HG02943 (cell line): ENCODE measurements around the gene FTSJ1.

Experiments used
- ATAC-seq: cut with Tn5 transposase; IDR thresholded peaks from one replicate; pipeline ENCODE4 v1.9.1; 2021; ENCODE audit warnings: mild to moderate bottlenecking, low read depth, moderate library complexity; ENCODE audit not compliant: unreplicated experiment

FTSJ1 gene

DNA sequence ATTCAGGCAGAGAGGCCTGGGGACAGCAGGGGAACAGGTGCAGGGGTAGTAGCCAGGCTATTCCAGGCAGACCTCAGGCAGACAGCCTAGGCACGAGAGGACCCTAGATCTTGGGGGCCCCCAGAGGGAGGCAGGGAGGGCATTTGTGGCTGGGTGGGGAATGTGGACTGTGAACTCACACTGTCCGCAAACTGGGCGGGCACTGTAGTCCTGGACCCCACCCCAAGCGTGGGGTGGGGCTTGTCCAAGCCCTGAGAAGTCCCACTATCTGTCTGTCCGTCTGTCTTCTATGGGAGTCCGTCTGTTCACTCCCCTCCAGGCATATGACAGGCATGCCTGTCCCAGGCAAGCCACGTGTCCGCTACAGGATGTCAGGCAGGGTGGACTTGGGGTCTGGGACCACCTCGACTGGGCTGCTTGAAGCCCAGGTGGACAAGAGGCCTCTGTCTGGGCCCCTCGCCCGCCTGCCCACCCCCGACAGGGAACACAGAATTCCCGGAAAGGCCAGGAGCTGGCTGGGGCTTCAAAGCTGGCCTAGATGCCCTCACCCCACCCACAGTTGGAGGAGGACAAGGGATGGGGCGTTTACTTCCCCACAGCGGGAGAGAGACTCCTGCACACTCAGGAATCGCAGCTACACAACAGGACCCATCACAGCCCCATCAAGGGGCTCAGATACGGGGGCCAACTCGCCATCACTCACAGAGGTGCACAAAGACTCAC, 5.7 kb upstream of the FTSJ1 start, which contains the start of gene SLC38A5:
SLC38A5 (minus strand) TSS at position 151 of the 723 bp plus-strand sequence. CDS start 2,336 bp downstream, outside the sequence.
- ATAC-seq: no peak

DNA sequence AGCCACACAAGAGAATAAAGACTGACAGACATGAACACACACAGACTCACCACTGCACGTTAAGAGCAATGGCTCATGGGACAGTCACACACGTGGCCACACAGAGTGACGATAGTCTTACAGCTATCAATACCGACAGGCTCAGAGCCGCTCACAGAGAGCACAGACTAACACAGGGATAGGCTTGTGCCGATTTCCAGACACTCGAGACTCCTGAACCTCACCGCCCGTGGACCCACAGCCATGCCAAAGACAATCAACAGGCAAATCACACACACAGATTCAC, 5.2 kb upstream of the FTSJ1 start:
- no peak for ATAC-seq

DNA sequence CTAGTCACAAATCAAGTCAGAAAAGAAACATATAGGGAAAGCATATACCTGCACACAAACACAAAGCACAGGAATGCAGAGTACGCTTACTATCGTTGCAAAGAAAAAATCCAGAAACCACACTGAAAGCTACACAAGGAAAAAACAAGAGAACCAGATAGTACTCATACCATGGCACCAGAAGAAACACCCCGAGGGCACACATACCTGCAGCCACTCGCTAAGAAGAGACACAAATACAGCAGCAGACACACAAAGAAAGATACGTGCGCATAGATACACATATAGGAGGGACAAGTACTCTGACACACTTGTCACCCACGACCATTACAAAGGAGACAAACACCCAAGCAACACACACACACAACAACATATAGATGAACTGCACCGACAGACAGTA, 4.5 kb upstream of the FTSJ1 start:
- no peak for ATAC-seq

DNA sequence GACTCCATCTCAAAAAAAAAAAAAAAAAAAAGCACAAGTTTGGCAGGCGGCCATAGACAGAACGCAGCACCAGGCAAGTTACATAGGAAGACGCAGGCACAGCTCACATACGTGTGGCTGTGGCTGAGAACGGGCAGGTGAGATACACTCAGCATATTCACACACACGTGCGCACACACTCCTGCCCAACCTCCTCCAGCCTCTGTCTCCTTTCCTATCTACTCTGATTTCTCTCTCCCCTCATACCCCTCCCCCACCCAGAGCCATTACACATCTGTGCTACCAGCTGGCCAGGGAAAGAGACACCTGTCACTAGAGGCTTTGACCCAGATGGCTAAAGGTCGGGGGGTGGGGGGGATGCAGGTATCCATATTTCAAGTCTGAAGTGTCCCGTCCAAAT, 3.8 kb upstream of the FTSJ1 start:
- no peak for ATAC-seq

DNA sequence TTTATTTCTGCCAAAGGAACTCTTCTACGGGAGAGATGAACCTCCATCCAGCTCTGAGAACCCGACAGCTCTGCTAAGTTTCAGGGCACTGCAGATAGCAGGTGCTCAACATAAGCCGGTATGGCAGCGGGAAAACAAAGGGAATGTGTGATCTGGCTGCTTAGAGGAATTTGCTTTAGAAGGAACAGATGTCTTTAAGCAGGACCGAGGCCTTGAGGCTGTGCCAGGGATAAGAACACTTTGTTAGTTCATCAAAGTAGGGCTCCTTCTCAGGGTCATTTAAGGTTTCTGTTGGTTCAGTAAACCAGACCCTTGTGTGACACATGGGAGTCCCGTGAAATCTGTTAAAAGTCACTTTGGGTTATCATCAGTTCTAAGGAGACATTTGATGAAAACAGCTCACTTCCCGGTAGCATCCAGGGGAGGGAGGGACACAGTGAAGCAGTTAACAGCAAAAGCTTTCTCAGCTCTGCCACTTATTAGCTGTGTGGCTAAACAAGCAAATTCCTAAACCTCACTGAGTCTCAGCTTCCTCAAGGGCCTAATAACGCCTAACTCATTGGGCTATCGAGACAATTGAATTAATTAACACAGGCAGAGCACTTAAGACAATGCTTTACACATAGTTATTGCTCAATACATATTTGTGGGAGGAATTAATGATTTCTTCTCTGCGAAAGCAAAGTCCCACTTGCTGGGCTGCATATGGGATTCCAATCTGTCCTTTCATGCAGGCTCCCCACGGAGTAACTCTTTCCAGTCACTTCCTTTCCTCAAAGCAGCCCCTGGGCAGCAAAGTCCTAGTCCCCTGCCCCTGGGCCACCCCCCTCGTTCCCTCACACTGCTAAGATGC, 2.9 kb upstream of the FTSJ1 start:
- no peak for ATAC-seq

DNA sequence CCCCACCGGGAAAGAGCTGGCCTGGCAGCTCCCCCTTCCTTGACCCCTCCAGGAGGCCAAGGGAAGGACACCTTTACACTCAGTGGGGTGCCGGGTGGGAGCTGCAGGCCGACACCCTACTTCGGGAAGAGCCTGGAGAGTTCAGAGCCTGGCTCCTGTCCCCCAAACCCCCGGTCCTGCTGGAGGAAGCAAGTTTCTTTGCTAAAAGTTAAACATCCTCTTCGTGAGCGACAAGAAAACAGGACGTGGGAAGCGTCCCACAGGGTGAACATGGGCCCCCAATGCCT, 2.4 kb upstream of the FTSJ1 start:
- ATAC-seq: no peak

DNA sequence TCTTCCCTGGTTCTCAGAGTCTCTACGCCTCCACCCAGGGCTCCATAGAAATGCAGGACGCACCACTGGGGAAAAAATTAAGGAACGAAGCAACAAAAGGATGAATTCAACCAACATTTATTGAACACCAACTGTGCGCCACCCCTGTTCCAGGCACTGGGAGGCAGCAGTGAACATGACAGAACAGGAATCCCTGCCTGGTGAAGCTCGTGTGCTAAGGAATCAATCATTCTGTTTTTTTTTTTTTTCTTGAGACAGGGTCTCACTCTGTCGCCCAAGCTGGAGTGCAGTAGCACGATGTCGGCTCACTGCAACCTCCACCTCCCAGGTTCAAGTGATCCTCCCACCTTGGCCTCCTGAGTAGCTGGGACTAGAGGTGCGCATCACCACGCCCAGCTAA, 1.9 kb upstream of the FTSJ1 start:
- no peak for ATAC-seq

DNA sequence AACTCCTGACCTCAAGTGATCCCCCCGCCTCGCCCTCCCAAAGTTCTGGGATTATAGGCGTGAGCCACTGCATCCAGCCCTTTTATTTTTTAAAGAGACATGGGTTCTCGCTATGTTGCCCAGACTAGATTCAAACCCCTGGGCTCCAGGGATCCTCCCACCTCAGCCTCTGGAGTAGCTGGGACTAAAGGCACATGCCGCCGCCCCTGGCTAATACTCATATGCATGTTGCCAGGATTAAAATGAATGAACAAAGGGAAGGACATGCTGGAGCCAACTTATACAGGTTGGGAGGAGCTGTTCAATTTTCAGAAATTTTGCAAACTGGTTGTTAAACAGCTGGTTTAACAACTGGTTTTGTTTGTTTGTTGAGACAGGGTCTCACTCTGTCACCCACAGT, 1.4 kb upstream of the FTSJ1 start:
- ATAC-seq: no peak

DNA sequence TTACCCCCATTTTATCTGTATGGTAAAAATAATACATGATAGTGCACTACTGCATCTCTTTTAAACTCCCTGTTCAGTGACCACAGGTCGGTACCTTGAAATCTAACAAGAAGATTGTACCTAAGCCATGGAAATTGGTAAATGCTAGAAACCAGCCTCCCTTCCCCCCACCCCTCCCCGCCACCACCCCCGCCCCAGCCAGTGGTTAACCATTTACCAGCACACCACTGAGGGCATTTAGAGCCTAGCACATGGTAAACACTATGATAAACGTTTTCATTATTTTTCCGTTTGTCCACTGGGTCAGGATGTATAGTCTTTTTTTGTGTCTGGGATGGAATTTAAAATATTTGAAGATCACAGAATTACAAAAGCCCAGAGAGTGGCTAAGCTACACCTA, 703 bp upstream of the FTSJ1 start:
- ATAC-seq: no peak

DNA sequence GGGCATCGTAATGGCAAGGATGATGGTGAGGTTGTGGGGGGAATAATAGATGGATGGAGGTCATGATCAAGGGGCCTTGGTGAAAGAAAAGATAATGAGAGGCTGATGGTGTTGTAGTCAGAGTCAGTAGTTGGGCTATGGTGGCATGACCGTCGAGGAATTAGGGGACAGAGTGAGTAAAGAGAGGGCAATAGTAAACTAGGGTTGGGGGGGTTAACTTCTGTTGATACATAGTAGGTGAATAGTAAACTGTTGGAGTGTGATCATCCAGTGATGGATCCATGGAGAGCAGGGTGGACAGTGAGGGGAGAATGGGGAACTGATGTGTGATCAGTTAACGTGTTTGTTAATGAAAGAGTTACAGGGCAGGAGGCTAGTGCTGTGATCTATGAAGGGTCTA, 920 bp downstream of the FTSJ1 start:
- ATAC-seq: no peak

DNA sequence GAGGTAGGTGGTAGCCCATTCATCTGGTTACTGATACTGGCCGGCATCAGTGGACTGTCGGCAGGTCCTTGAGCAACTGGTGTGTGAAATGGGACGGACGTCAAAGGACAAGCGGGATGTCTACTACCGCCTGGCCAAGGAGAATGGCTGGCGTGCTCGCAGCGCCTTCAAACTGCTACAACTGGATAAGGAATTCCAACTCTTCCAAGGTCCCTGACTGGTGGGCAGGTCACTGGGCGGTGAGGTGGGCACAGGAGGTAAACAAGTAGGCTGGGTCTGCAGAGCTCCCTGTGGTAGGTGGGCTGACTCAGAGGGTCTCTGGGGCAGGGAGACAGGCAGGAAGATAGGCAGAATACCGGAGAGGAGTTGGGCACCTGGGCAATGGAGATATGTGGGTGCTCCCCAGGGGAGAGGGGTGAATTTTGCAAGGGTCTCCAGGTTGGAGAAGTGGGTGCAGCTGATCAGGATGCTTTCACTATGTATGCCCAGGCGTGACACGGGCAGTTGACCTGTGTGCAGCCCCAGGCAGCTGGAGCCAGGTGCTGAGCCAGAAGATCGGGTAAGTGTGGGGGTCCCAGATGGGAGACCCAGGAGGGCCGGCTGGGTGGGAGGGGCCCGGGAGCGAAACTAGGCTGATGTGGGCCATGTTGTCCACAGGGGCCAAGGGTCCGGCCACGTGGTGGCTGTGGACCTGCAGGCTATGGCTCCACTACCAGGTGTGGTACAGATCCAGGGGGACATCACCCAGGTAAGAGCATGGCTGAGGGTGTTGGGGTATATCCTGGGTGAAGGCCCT, 2.2 kb downstream of the FTSJ1 start:
- no peak for ATAC-seq

DNA sequence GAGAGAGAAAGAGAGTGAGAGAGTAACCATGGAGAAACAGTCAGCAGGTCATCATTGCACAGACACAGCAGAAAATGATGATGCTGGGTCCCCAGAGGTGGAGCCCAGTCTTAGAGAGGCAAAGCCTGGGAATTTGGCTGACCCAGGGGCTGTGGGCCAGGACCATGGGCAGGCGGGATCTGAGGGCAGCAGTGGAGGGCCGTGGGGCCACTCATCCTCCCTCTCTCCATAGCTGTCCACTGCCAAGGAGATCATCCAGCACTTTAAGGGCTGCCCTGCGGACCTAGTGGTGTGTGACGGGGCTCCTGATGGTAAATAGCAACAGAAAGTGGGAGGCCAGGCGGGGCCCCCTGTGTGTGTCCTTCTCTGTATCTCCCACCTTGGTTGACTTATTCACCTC, 2.8 kb downstream of the FTSJ1 start:
- no peak for ATAC-seq

DNA sequence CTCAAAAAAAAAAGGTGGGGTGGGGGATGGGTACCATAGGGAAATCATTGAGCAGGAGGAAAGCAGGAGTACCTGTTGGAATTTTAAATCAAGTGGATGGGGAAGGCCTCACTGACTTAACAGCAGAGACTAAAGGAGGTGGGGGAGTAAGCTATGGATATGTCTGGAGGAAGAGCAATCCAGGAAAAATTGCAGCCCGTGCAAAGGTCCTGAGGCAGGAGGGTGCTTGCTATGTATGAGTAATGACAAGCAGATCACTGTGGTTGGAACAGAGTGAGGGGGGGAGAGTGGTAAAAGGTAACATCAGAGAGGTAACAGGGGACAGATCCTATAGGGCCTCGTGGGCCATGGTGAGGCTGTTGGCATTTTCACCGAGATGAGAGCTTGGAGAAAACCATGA, 4.1 kb downstream of the FTSJ1 start:
- no peak for ATAC-seq

DNA sequence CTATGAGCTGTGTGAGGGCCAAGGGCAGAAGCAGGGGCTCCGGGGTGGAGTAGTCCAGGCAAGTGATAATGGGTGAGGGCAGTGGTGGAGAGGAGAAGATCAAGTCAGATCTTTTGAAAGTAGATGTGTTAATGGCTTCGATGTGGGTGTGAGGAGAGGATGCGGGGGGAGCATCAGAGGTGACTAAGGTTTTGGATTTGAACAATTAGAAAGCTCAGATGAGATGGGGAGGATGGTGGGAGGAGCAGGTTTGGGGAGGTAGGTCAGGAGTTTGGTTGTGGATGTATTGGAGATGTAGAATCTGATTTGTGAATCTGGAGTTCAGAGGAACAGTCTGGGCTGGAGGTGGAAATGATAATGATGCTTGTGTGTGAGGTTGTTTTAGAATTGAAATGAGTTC, 4.6 kb downstream of the FTSJ1 start:
- no peak for ATAC-seq

DNA sequence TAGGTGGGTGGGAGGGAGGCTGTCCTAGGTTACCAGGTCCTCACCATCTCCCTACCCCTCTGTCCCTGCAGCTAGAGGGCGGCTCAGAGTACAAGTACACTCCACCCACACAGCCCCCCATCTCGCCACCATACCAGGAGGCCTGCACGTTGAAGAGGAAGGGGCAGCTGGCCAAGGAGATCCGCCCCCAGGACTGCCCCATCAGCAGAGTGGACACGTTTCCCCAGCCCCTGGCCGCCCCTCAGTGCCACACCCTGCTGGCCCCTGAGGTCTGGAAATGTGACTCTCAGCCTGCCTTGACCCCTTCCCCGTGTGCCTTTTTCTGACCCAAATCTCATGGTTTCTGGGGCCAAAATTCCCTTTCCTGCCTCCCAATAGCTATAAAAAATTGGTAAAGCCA, 6.5 kb downstream of the FTSJ1 start:
- no peak for ATAC-seq

DNA sequence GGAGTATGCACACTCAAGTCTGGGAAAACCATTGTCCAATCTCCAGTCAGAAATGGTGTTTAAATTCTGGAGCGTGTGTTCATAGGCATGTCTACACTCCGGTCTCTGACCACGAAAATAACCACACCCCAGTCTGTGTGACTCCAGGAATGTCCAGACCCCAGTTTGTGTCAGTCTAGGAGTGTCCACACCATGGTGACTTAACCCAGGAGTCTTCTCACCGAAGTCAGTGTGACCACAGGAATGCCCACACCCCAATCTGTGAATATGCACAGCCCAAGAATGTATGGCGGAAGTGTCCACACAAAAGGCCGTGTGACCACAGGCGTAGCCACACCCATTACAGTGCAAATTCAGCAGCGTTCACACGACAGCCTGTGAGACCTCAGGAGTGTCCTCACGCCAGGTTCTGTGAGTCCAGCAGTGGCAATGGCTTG, 11.4 kb downstream of the FTSJ1 start:
- no peak for ATAC-seq

DNA sequence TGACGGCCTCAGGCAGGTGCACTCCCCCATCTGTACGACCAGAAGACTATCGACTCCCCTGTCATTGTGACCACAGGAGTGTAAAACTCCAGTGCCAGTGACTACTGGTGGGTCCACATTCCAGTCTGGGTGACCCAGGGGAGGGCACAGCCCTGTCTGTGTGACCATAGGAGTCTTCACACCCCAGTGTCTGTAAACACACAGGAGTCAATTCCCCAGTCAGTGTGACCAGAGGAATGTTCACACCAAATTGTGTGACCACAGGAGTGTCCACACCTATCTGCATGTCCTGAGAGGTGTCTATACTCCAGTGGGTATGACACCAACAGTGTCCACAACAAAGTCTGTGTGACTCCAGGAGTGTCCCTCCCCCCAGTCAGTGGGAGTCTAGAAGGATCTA, 12.0 kb downstream of the FTSJ1 start:
- ATAC-seq: no peak

DNA sequence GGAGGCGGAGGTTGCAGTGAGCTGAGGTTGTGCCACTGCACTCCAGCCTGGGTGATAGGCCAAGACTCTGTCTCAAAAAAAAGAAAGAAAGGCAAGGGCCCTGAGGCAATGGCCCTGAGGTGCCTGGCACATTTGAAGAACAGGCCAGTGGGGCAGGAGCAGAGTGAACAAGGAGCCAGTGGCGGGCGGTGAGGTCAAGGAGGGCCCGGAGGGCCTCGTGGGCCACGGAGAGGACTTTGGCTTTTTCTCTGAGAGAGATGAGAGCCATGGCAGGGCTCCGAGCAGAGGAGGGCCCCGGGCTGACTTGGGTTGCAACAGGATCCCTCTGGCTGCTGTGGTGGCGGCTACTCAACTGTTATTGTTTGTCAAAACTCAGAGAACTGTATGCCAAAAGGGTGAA, 13.3 kb downstream of the FTSJ1 start:
- no peak for ATAC-seq

DNA sequence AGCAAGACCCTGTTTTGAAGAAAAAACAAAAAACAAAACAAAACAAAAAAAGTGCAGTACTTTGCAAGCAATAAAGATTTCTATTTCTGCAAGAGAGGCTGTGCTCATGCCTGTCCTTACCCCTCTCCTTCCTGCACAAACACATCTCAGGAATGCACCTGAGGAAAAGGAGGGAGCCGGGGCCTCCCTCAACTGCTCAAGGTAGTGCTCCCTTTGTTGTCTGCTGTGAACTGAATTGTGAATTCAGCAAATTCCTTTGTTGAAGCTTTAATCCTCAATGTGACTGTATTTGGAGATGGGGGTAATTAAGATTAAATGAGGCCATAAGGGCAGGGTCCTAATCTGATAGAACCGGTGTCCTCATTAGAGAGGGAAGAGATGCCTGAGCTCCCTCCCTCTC, 13.9 kb downstream of the FTSJ1 start:
- ATAC-seq: no peak

DNA sequence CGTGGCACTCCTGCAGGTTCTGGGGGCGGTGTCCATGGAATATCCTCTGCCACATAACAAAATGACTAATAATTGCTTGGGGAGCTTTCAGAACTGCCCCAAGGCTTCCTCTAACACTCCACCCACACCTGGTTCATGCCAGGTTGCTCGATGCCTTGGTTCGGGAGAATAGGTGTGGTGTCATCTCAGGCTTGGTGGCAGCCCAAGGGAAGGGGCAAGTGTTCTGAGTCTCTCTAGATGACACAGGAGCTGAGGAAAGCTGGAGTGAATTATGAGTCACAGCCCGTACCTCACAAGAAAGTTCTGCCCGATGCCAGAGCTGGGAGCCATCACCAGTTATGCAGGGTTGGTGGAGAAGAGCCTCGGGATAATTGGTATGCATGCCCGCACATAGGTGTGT, 14.7 kb downstream of the FTSJ1 start:
- ATAC-seq: no peak

DNA sequence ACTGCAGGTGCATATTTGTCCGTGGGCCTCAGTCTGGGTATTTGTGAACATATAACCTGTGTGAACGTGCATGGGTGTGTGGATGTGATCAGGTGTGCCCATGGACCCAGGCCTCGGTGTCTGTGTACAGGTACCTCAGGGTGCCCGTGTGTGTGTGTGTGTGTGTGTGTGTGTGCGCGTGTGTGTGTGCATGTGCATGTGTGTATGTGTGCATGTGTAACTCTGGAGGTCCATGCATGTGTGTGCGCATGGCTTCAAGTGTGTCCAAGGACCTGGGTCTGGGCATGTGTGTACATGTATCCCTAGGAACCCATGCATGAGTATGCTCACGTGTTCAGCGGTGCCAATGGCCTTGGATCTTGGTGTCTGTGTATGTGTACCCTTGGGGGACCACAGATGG, 15.8 kb downstream of the FTSJ1 start:
- no peak for ATAC-seq
